Activated CD8-positive, alpha-beta memory T cell treated with anti-CD3 and anti-CD28 coated beads, Interleukin-2, amount 50 U/mL, for 1 hour (primary cell): ENCODE measurements around the gene ACP4.
"Not testable (repeated sequence)": the region's sequence is repeated elsewhere in the genome, so short reads cannot be mapped to it uniquely, and the experiment has no call there.

ENCODE experiments used
- DNase-seq: peaks from one replicate; pipeline ENCODE4 v3.0.0-alpha.2; 2020; ENCODE audit errors: extremely low read depth

ACP4 gene

DNA sequence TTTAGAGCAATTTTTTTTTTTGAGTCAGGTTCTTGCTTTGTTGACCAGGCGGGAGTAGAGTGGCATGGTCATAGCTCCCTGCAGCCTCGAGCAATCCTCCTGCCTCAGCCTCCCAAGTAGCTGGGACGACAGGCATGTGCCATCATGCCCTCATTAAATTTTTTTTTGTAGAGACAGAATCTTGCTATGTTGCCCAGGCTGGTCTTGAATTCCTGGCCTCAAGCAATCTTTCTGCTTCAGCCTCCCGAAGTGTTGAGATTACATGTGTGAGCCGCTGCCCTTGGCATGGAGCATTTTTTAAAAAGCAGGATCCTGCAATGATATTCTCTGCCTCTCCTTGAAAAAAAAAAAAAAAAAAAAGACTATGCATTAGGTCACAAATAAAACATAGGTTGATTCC is 14.1 kb upstream of the ACP4 start:
- no peak for DNase-seq

GRCh38 chr19:50777261-50777660 is 13.0 kb upstream of the ACP4 start:
- DNase-seq: no peak

- no peak for DNase-seq
These were observed 12.3 kb upstream of the ACP4 start for GRCh38 chr19:50777830-50778303.

DNA sequence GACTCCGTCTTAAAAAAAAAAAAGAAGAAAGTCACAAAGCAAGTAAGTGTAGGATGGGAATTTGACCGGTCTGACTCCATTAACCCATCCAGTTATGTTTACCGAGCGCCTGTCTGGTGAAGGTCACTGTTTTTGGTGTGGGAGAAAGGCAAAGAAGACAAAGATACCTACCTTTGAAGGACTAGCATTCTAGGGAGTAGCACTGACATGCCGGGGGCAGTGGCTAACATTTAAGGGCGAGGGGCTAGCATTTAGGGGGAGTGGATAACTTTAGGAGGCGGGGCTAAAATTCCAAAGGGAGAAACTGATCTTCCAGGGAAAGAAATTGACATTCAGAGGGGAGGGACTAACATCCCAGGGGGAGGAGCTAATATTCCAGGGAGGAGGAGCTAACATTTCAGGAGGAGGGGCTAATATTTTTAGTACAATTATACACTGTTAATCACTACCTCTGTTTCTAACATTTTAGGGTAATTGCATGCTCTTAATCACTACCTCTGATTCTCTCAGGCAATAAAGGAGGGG is 11.2 kb upstream of the ACP4 start:
- DNase-seq: no peak

- no peak for DNase-seq
These were observed 10.4 kb upstream of the ACP4 start for GRCh38 chr19:50779504-50780457.

DNA sequence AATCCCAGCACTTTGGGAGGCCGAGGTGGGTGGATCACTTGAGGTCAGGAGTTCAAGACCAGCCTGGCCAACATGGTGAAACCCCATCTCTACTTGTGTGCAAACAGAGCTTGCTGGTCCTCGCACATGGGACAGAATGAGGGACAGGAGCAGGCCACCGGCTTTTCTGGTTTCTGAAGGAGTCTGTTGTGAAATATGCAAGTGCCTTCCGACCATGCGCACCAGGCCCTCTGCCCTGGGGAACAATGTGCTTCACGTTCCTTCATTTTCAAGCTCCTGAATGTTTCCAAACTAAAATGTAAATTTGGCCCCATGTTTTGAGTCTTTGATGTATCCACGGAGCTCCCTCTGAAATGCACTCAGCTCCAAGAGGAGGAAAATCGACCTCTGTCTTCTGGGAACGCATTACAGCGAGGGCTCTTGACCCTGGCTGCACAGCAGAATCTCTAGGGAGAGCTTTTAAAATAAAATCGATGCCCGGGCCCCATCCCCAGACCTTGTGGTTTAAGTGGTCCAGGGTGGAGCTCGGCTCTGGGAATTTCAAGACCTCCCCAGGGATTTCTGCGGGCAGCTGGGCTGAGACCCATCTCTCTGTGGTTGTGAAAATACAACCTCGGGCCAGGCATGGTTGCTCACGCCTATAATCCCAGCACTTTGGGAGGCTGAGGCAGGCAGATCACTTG is 9.3 kb upstream of the ACP4 start:
- no peak for DNase-seq

DNA sequence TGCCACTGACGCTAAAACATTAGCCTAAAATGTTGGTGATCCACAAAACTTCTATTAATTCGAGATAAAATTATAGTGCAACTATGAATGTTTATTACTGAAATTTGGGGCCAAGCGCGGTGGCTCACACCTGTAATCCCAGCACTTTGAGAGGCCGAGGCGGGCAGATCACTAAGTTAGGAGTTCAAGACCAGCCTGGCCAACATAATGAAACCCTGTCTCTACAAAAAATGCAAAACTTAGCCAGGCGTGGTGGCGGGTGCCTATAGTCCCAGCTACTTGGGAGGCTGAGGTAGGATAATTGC is 6.4 kb upstream of the ACP4 start:
- not testable (repeated sequence) for DNase-seq

- no peak for DNase-seq
These were observed 5.5 kb upstream of the ACP4 start for GRCh38 chr19:50784710-50785109.

- DNase-seq: no peak
These were observed 4.9 kb upstream of the ACP4 start for GRCh38 chr19:50785329-50785728.

- no peak for DNase-seq
These were observed 780 bp downstream of the ACP4 start for GRCh38 chr19:50790922-50791467.

GRCh38 chr19:50791594-50792271 is 1.5 kb downstream of the ACP4 start:
- DNase-seq: no peak

- no peak for DNase-seq
These were observed 2.3 kb downstream of the ACP4 start for GRCh38 chr19:50792272-50793250.

- no peak for DNase-seq
These were observed 3.4 kb downstream of the ACP4 start for GRCh38 chr19:50793558-50794065.

GRCh38 chr19:50794074-50794875 is 4.1 kb downstream of the ACP4 start:
- no peak for DNase-seq

GRCh38 chr19:50794876-50795663 is 4.9 kb downstream of the ACP4 start:
- DNase-seq: no peak

DNA sequence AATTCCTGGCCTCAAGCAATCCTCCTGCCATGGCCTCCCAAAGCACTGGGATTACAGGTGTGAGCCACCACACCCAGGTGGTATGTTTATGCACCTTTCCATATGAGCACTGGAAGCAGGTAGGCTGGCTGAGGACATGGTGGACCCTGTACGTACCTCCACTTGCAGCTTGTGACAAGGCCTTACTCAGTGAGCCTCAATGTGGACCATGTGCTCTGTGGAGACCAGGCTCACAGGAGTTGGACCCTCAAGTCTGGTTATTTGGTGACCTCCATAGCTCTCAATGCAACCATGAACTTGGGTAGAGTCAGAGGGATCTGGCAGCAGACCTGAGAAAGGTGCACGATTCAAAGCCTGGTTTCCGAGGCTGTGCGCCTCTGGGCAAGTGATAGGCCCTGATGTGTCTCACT is 5.5 kb downstream of the ACP4 start:
- DNase-seq: no peak

GRCh38 chr19:50796128-50796633 is 6.0 kb downstream of the ACP4 start:
- DNase-seq: no peak

DNA sequence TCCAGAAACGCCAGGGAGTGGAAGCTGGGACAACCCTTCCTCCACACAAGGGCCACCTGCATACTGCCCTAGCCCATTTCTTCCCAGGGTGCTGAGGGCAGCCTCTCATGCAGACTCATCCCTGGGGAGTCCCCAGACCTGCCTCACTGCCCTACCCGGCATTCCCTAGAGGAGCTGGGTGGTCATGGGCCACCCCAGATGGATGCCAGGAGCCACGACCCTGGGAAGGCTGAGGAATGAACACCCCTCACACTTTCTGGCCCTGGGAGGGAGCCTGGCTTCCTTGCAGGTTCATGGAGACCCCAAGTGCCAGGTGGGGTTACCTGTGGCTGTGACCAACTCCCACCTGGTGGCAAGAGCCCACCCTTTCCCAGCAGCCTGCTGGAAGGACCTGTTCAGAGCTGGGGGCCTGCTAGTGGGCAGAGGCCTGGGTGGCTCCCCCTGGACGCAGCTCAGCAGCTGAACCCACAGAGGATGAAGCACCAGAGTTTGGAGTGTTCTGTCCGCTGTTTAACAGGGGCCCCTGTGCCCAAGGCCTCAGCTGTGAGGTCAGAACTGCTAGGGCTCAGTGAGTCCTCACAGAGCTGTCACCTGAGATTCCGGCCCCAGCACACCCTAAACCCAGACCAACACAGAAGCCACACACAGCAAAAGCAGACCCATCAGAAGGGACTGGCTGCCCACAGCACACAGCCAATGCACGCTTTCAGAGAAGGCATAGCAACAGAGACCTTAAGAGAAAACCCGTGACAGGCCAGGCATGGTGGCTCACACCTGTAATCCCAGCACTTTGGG is 6.6 kb downstream of the ACP4 start:
- no peak for DNase-seq
